CD4-positive, alpha-beta T cell (primary cell): ENCODE measurements around the gene MAP3K14. TPM values are rescaled to one million over a fixed set of nuclear protein-coding genes. Genes with fewer than 3 reads are reported as not detected.
A peak's percentile ranks its signal among the peaks of the same experiment; 100 is the strongest.

Experiments
- ATAC-seq: fragments of 200-7000 bp; cut with Tn5 transposase; one replicate; pipeline ENCODE4 v1.10.0; 2022; ENCODE audit warnings: mild to moderate bottlenecking; ENCODE audit not compliant: poor library complexity
- CTCF ChIA-PET: fragments of 350-600 bp; sonication (Branson Sonifier 250); formaldehyde crosslinking; loops from one replicate; lab custom pipeline; 2021; ENCODE audit warnings: antibody characterized with exemption, inconsistent platforms; lab: Charles Lee
- POLR2A ChIA-PET: fragments of 350-600 bp; sonication (Branson Sonifier 250); formaldehyde crosslinking; loops from one replicate; lab custom pipeline; 2021; ENCODE audit warnings: antibody characterized with exemption, inconsistent platforms; lab: Charles Lee
- DNase-seq, 14 experiments: peaks; one replicate each; pipeline ENCODE4 v3.0.0-alpha.2; 2013 to 2020; ENCODE audit warnings: mixed read lengths in 2 of 14
- H3K27ac ChIP-seq, 2 donors: one replicate each; pipeline versions ENCODE4 v1.5.1 to v1.7.0; 2013; ENCODE audit warnings: low read length in 2 of 2, low read depth in 1 of 2, mild to moderate bottlenecking in 1 of 2
- H3K27me3 ChIP-seq, 2 experiments: 1 replicate in 1 of 2; 2 replicates in 1 of 2; pipeline versions ENCODE4 v1.6.1 to v1.7.0; 2013; ENCODE audit warnings: low read length in 2 of 2, control low read depth in 1 of 2, mild to moderate bottlenecking in 1 of 2, moderate library complexity in 1 of 2; ENCODE audit not compliant: insufficient read depth in 2 of 2, control insufficient read depth in 1 of 2
- H3K36me3 ChIP-seq: one replicate; pipeline ENCODE4 v1.6.1; 2013; ENCODE audit warnings: low read length, control low read depth; ENCODE audit not compliant: insufficient read depth
- H3K4me1 ChIP-seq: one replicate; pipeline ENCODE4 v1.6.1; 2013; ENCODE audit warnings: low read length, control low read depth; ENCODE audit not compliant: insufficient read depth
- H3K4me3 ChIP-seq: one replicate; pipeline ENCODE4 v1.5.1; 2013; ENCODE audit warnings: mild to moderate bottlenecking, low read length, moderate library complexity
- H3K9me3 ChIP-seq, 2 experiments: 1 replicate in 1 of 2; 2 replicates in 1 of 2; pipeline versions ENCODE4 v1.6.1 to v1.7.0; 2013; ENCODE audit warnings: low read length in 2 of 2, mild to moderate bottlenecking in 2 of 2, control low read depth in 1 of 2, moderate library complexity in 1 of 2; ENCODE audit not compliant: control insufficient read depth in 1 of 2, insufficient read depth in 1 of 2
- H3K27ac Mint-ChIP-seq: one replicate; pipeline ENCODE4 v1.8.0; 2020; ENCODE audit warnings: mixed read lengths
- H3K27me3 Mint-ChIP-seq: one replicate; pipeline ENCODE4 v1.8.0; 2021; ENCODE audit warnings: mixed read lengths
- H3K36me3 Mint-ChIP-seq: one replicate; pipeline ENCODE4 v1.8.0; 2021; ENCODE audit warnings: low read depth, mixed read lengths
- H3K4me1 Mint-ChIP-seq: one replicate; pipeline ENCODE4 v1.8.0; 2021; ENCODE audit warnings: low read depth, mixed read lengths
- H3K4me3 Mint-ChIP-seq: one replicate; pipeline ENCODE4 v1.8.0; 2020; ENCODE audit warnings: mild to moderate bottlenecking, mixed read lengths
- H3K9me3 Mint-ChIP-seq: one replicate; pipeline ENCODE4 v1.8.0; 2020; ENCODE audit warnings: mixed read lengths
- CTCF ChIP-seq: fragments of 200-600 bp; IDR thresholded peaks from one replicate; pipeline ENCODE4 v1.8.0; 2022; ENCODE audit warnings: antibody characterized with exemption, mild to moderate bottlenecking
- intact Hi-C, 2 experiments: fragments of 100-400 bp; cut with DNase I in 1 of 2; cut with micrococcal nuclease in 1 of 2; formaldehyde crosslinking; loops; one replicate each; pipeline versions ENCODE4 v1.15.1 to v1.9.0; 2023 to 2025; cut with DNase I, micrococcal nuclease
- total RNA-seq, 174 experiments: library from RNA in 2 of 174; stranded (reverse) in 2 of 174; gene quantifications; one replicate each; pipeline ENCODE4 v1.2.3 and lab custom pipeline; 2021 to 2026

Gene MAP3K14
- total RNA-seq, 2 experiments from 2014 or later, result 41.4 to 46.5 TPM

- DNase-seq (no peak), ATAC-seq (no peak)
- intact Hi-C loops, result no loop called here
- Histone ChIP-seq H3K4me1 (peaks cover 85% of the 10 kb centered on the region), H3K36me3 (peaks cover 84% of the 10 kb centered on the region), H3K27me3 (no peaks in the 10 kb centered on the region), H3K27ac (peak overlapping the region in 1 of 2 donors; percentile 52), H3K9me3 (no peaks in the 10 kb centered on the region), H3K4me3 (no peak overlapping the region)
- Mint-ChIP-seq H3K36me3 (peaks cover 68% of the 10 kb centered on the region), H3K27me3 (no peaks in the 10 kb centered on the region), H3K4me1 (peaks cover 76% of the 10 kb centered on the region), H3K9me3 (no peaks in the 10 kb centered on the region), H3K27ac (peak overlapping the region; percentile 100), H3K4me3 (no peak overlapping the region)
- no peak for TF ChIP-seq CTCF
- POLR2A ChIA-PET, result interaction anchor here (12.1 kb wide), 1 partner anchor 13 kb away, joined by 262 read pairs; the partner anchor contains the start of gene FMNL1
- CTCF ChIA-PET, result interaction anchor here (0.7 to 1.1 kb wide), 3 partner anchors 14 to 152 kb away, joined by 3 to 5 read pairs (median 4); no protein-coding TSS in a partner anchor
Measured at GRCh38 chr17:45233423-45233924, 83.3 kb downstream of the MAP3K14 start.

- Histone ChIP-seq H3K27me3 (no peaks in the 10 kb centered on the region), H3K36me3 (peaks cover 77% of the 10 kb centered on the region), H3K4me1 (peaks cover 91% of the 10 kb centered on the region), H3K4me3 (no peak overlapping the region), H3K9me3 (no peaks in the 10 kb centered on the region), H3K27ac (peak overlapping the region; percentile 9 to 52)
- ATAC-seq (no peak), DNase-seq (no peak)
- no peak for TF ChIP-seq CTCF
- intact Hi-C loops, result no loop called here
- no peaks in the 10 kb centered on the region for H3K27me3 Mint-ChIP-seq
- peaks cover 76% of the 10 kb centered on the region for H3K4me1 Mint-ChIP-seq
- H3K36me3 Mint-ChIP-seq, result peaks cover 61% of the 10 kb centered on the region
- H3K9me3 Mint-ChIP-seq, result no peaks in the 10 kb centered on the region
- POLR2A ChIA-PET, result interaction anchor here (0.6 to 16.4 kb wide), 3 partner anchors 11 to 84 kb away, joined by 3 to 346 read pairs (median 262); partner anchors contain the start of genes FMNL1 and MAP3K14
- H3K4me3 Mint-ChIP-seq, result peak overlapping the region; percentile 43
- peak overlapping the region; percentile 100 for H3K27ac Mint-ChIP-seq
- CTCF ChIA-PET, result interaction anchor here (0.7 to 5.4 kb wide), 6 partner anchors 13 to 153 kb away, joined by 3 to 77 read pairs (median 4); partner anchors contain the start of genes ACBD4 and FMNL1
Measured at GRCh38 chr17:45232514-45233422, 84.1 kb downstream of the MAP3K14 start.

- Mint-ChIP-seq H3K27ac (peak overlapping the region; percentile 100), H3K27me3 (no peaks in the 10 kb centered on the region), H3K36me3 (peaks cover 57% of the 10 kb centered on the region), H3K9me3 (no peaks in the 10 kb centered on the region), H3K4me3 (peak overlapping the region; percentile 30), H3K4me1 (peaks cover 79% of the 10 kb centered on the region)
- Histone ChIP-seq H3K4me1 (peaks cover 95% of the 10 kb centered on the region), H3K27me3 (no peaks in the 10 kb centered on the region), H3K4me3 (no peak overlapping the region), H3K36me3 (peaks cover 65% of the 10 kb centered on the region), H3K27ac (peak overlapping the region; percentile 98 to 99), H3K9me3 (no peaks in the 10 kb centered on the region)
- ChIA-PET POLR2A (interaction anchor here (0.6 to 16.4 kb wide), 6 partner anchors 11 to 333 kb away, joined by 3 to 346 read pairs (median 5); partner anchors contain the start of genes EFTUD2, FMNL1 and HEXIM1), CTCF (interaction anchor here (0.7 to 5.4 kb wide), 5 partner anchors 12 to 153 kb away, joined by 3 to 77 read pairs (median 4); partner anchors contain the start of genes ACBD4 and FMNL1)
- TF ChIP-seq CTCF, result peak; percentile 31
- intact Hi-C loops, result no loop called here
- DNase-seq, result peak in 6 of 14 experiments; percentile 11 to 61 (median 43)
- no peak for ATAC-seq
Measured at GRCh38 chr17:45231481-45232116, 85.2 kb downstream of the MAP3K14 start.
